Bone marrow (tissue), 2 donors: ENCODE measurements around the gene CACNB2.
"Not testable (repeated sequence)": the region's sequence is repeated elsewhere in the genome, so short reads cannot be mapped to it uniquely, and the experiment has no call there.

Experiments used
- DNase-seq, 2 donors: peaks; one replicate each; lab custom pipeline; 2025; lab: John Stamatoyannopoulos, UW

CACNB2 gene

GRCh38 chr10:18570386-18570785, 430.2 kb downstream of the CACNB2 start:
- DNase-seq: not testable (repeated sequence)

GRCh38 chr10:18571076-18571475, 430.9 kb downstream of the CACNB2 start:
- DNase-seq: no peak

GRCh38 chr10:18571780-18572179, 431.6 kb downstream of the CACNB2 start:
- no peak for DNase-seq

- no peak for DNase-seq
These were observed 432.8 kb downstream of the CACNB2 start for GRCh38 chr10:18572959-18573561.

GRCh38 chr10:18576586-18576985, 436.4 kb downstream of the CACNB2 start:
- DNase-seq: no peak

- DNase-seq: no peak
These were observed 437.8 kb downstream of the CACNB2 start for GRCh38 chr10:18577823-18578685.

GRCh38 chr10:18582803-18583202, 442.6 kb downstream of the CACNB2 start:
- DNase-seq: no peak

- DNase-seq: peak in 1 of 2 donors; percentile 8
These were observed 443.5 kb downstream of the CACNB2 start for GRCh38 chr10:18583575-18584270.

GRCh38 chr10:18586637-18587036, 446.4 kb downstream of the CACNB2 start:
- DNase-seq: not testable (repeated sequence)

GRCh38 chr10:18591141-18591540, 450.9 kb downstream of the CACNB2 start:
- not testable (repeated sequence) for DNase-seq
